ENCODE measurements around the gene RALGDS.

GRCh38 chr9:133139246-133140173, 18.5 kb upstream of the RALGDS start:
- no peak for TF ChIP-seq CTCF (IDR thresholded peaks at IDR 0.05 in 4 of 5, conservative IDR thresholded peaks at IDR 0.05 in 1 of 5)
- no peak for TF ChIP-seq POLR2A (IDR thresholded peaks at IDR 0.05)

All from gastrocnemius medialis (tissue), 4 donors.